Spleen (tissue), 7 donors: ENCODE measurements around the gene ADA.

ENCODE experiments used
- POLR2A ChIP-seq, 3 donors: fragments of 450-650 bp; IDR thresholded peaks; one replicate each; pipeline ENCODE4 v1.5.1; 2017; ENCODE audit warnings: antibody characterized with exemption in 3 of 3, mild to moderate bottlenecking in 1 of 3
- POLR2AphosphoS5 ChIP-seq, 3 donors: sonication (generic); formaldehyde crosslinking; IDR thresholded peaks; one replicate each; pipeline ENCODE4 v1.5.1; 2017; ENCODE audit warnings: antibody characterized with exemption in 3 of 3
- TF ChIP-seq, protein P1 (sequence below), 11 experiments: fragments of 200-600 bp in 7 of 11; fragments of 450-650 bp in 4 of 11; sonication (generic) in 4 of 11; IDR thresholded peaks in 8 of 11; conservative IDR thresholded peaks in 3 of 11; 1 replicate in 7 of 11; 2 replicates in 4 of 11; pipeline versions ENCODE4 v1.4.0 to v1.8.0; 2016 to 2021; ENCODE audit warnings: antibody characterized with exemption in 11 of 11, inconsistent platforms in 4 of 11, mild to moderate bottlenecking in 1 of 11
- donor health status: DM: no; HTN: no; CAD: no; lungs with moderate emphysema.
- donor health status: DM: no; HTN: no; CAD: no.
- donor health status: DM: no; HTN: no; CAD: no.

DNA sequence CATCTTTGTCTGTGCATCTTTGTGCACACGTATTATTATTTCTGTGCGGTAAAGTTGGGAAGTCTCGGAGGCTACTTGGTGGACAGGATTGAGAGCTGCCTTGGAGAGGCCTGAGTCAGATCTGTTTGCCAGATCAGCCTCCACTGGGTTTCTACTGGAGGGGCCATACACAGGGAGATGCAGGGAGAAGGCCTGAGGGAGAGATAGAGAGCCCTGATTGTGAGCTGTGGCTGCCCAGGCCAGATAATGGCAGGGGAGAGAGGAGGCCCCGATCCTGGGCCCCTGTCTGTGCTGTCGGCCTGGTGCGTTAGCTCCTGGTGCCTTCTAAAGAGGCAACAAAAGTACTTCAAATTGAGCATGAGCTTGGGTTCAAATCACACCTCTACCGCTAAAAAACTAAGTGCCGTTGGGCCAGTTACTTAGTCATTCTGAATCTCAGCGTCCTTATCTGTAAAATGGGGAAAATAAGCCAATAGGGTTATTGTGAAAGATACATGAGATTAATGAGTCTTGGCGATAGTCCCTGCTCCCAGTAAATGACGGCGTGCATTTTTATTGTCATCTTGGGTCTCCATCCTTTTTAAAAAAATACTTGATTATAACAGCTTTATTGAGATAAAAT lies 27.6 kb upstream of the ADA start:
- TF ChIP-seq POLR2AphosphoS5 (IDR thresholded peaks at IDR 0.05): no peak
- TF ChIP-seq, protein P1, sequence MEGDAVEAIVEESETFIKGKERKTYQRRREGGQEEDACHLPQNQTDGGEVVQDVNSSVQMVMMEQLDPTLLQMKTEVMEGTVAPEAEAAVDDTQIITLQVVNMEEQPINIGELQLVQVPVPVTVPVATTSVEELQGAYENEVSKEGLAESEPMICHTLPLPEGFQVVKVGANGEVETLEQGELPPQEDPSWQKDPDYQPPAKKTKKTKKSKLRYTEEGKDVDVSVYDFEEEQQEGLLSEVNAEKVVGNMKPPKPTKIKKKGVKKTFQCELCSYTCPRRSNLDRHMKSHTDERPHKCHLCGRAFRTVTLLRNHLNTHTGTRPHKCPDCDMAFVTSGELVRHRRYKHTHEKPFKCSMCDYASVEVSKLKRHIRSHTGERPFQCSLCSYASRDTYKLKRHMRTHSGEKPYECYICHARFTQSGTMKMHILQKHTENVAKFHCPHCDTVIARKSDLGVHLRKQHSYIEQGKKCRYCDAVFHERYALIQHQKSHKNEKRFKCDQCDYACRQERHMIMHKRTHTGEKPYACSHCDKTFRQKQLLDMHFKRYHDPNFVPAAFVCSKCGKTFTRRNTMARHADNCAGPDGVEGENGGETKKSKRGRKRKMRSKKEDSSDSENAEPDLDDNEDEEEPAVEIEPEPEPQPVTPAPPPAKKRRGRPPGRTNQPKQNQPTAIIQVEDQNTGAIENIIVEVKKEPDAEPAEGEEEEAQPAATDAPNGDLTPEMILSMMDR (IDR thresholded peaks at IDR 0.05 in 8 of 11, conservative IDR thresholded peaks at IDR 0.05 in 3 of 11): no peak
- TF ChIP-seq POLR2A (IDR thresholded peaks at IDR 0.05): no peak
